HL-60/S4 (cell line): ENCODE results near the gene CELF2.

Experiments
- in situ Hi-C: fragments of 300-500 bp; cut with MboI; formaldehyde crosslinking; loops from 2 replicates; pipeline ENCODE4 v1.14.3; 2022; ENCODE audit warnings: low sequenced_read_pairs

Gene CELF2

DNA sequence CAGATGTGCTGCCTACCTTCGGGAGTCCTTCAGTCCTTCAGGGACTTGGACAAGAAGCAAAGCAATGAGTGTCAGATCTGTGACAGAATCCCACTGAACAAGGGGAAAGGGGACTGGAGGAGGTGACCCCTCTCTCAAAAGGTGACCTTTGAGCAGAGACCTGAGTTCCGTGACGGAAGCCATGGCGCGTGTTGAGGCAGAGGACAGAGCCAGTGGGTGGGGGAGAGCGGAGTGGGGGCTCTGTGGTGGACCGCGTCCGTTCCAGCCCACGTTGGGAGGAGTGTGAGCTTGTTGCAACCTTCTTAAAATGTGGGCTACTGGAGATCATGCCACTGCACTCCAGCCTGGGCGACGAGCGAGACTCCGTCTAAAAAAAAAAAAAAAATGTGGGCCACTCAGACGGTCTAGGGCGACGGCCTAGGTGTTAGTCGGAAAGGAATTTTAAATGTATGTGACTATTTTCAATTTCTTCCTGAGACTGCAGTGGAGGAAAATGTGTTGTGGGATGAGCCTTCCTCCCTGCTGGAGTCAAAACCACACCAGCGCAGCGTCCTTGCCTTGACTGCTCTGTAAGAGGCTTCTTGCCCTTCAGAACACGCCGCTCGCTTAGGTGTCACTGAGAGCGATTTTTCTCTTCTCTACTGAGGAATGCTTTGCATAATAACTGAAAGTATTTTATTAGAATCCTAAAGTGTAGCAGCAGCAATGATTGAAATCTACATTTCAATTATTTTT is 272.7 kb downstream of the CELF2 start:
- in situ Hi-C loops, result no loop called here

DNA sequence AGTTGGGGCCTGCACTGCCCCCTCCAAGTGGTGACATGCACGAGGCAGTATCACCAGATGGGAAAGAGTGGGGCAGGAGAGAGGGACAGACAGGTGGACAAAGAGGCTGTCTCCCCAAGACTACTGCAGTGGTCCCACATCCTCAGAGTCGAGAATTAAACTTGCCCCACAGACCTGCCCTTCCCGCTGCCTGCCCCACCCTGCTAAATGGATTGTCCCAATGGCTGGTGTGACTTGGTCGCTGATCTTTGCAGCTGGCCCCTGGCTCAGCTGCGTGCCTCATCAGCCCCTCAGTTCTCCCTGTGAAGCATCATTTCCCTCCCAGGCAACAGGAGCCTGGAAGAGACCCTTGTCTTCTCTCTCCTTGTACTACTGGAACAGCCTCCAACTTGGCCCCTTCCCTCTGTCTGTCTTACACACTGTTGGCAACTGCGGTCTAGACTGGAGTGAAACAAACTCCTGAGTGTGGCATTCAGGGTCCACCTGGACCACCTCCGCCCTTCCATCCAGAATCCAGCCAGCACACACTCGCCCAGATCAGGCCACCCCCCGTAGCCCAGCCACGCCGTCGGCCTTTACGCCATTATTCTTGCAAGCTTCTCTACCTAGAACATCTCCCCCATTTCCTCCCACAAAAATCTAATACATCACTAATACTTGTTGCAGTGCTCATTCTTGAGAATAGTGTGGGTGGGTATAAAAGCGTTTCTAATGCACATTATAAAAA is 275.1 kb downstream of the CELF2 start:
- in situ Hi-C loops, result no loop called here

DNA sequence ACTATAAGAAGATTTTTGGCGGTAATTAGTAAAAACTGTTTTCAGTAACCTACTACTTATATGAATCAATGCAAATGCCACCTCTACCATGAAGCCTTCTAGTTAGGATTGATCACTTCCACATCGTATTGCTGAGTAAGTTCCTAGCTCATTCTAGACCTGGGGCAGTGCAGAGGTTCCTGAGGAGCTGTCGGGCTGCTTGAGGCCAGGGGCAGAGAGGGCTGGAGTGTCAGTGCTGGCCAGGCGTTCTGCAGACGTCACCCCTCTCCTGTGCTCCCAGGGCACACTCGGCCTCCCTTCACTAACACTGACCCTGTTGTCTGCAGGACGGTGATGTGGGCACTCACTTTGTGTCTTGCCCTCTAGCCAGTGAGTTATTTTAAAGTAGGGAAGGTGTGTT is 275.7 kb downstream of the CELF2 start:
- in situ Hi-C loops, result no loop called here

DNA sequence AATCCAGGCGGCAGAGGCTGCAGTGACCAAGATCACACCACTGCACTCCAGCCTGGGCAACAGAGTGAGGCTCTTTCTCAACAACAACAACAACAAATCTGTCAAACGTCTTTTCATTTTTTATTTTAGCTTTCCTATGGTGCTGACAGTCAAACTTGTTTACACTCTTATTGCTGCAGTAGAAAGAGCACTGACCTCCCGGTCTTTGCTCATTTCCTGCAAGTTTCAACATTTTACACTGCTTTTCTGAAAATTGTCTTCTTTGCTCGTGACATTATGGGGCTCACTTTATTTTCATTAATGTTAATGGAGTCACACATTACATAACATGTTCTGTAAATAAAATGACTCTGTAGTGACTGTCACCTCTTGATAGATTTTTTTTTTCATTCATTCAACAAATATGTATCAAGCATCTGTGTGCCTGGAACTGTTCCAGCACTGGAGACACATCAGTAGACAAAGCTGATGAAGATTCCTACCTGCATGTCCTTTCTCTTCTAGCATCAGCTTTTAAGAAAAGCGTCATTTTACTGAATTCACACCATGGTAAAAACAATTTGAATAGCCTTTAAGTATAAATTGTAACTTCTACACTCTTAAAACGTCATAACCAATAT is 277.3 kb downstream of the CELF2 start:
- in situ Hi-C loops, result no loop called here

DNA sequence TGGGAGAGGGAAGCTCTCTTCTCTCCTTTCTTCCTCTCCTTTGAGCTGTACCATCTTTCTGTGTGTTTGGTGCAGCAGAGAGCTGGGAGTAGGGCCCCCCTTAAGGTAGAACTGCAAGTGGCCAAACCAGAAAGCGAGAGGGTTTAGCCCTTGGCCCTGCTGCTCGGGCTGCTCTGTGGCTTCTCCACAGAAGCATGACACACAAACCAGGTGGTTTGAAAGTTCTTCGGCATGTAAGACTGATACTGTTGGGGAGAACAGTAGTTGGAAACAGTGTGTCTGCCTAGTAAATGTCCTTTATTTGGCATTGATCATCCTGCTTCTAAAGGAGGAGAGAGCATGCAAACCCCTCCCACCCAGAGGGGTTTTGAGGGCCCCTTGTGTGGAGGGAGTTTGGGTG is 277.8 kb downstream of the CELF2 start:
- in situ Hi-C loops, result no loop called here

DNA sequence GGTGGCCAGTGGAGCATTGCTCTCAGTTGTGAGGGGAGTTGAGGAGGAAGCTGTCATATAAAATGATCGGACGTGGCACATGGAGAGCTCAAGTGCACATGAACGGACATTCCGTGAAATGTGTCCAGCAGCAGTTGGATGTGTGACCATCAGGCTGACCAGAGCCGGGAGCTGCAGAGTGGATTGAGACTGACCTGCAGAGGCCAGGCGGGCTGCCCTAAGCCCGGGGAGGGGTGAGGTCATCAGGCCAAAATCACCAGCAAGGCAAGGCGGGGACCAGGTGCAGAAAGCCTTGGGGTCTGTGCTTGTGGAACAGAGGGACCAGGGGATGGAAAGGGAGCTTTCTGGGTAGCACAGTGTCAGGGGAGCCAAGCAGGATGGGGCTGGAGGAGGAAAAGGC is 279.5 kb downstream of the CELF2 start:
- in situ Hi-C loops, result no loop called here

DNA sequence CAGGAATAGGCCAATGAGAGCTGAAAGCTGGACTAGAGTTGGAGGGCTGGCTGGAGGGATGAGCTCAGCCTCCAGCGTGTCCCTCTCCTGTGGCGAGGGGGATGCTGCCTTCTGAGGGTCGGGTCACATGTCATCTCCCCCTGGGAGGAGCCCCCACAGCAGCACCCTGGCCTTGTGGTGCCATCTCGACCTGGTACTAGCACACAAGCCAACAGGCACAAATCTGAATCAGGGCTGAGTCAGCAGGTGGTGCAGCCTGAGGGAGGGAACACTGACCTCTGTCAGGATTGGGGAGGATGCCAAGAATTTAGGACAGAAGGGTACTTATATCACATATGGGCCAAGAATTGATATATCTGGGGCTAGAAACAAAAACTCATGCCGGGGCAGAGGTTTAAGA is 280.4 kb downstream of the CELF2 start:
- in situ Hi-C loops, result no loop called here

DNA sequence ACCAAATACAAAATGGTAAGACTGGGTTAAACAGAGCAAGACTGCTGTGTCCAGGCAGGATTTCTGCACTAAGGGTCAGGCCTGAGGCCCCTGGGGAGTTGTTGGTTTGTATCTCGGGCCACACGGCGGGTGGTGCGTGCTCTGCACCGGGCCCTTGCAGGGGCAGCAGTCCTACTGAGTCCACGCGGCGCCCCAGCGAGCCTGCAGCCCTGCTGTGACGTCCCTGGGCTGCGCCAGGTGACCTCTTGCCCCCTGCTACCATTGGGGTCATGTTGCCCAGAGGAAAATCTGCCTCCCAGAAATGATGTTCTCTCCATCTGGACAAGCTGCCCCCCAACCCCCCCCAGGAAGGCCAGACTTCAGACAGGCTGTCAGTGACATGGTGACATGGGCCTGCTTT is 281.5 kb downstream of the CELF2 start:
- in situ Hi-C loops, result no loop called here

DNA sequence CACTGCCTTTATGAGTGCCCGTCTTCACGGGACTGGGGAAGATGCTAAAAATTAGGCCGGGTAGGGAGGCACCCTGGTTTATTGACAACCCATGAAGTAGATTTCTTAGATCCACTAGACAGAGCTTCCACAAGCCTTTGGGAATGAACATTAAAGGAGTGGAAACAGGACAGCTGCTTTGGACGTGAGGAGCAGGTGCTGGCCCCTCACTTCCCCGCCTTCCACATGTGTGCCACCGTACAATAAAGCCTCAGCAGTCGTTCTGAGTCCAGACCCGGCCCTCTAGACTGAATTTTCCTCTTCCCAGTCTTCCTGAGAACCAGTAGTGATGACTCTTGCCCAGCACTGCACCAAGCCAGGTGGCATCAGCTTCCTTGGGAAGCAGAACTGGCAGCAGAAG is 282.4 kb downstream of the CELF2 start:
- in situ Hi-C loops, result no loop called here

DNA sequence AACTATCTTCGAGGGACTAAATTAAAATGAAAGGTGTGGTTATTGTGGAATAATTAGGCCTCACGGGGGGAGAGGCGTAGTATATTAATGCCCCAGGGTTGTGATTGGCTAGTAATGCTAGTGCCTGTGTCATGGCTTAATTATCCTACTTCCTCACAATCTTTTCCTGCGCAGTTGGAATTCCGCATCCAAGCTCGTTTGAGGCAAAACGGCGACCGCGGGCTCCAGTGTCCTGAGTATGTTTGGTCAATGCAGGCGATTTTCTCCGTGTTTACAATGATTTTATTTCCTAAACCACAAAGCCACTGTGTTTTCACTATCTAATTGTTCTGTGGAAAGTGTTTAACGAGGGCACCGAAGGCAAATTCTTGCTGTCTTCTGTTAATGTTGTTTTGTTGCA is 282.9 kb downstream of the CELF2 start:
- in situ Hi-C loops, result no loop called here

DNA sequence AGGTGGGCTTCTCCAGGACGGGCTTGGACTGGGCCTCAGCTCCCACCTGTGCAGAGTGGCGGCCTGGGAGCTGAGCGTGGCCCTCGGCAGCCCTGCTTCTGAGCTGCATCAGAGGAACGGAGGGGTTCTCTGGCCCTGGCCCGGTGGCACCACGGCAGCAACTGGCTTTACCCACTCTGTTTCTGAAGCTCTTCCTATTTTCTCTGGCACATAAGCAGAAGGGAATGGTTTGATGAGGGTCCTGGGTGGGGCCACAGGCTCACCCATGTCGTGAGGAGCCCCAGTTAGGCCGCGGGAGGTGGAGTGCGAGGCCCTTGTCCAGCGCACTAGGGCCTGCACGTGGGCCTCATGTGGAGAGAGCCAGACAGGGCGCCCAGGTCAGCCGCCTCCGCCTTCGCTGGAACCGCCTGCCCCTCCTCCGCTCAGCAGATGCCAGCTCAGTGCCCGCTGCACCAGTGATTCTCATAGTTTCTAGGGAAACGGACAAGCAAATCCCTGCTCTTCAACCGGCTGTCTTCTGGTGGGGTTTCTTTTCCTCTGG is 284.0 kb downstream of the CELF2 start:
- in situ Hi-C loops, result no loop called here

DNA sequence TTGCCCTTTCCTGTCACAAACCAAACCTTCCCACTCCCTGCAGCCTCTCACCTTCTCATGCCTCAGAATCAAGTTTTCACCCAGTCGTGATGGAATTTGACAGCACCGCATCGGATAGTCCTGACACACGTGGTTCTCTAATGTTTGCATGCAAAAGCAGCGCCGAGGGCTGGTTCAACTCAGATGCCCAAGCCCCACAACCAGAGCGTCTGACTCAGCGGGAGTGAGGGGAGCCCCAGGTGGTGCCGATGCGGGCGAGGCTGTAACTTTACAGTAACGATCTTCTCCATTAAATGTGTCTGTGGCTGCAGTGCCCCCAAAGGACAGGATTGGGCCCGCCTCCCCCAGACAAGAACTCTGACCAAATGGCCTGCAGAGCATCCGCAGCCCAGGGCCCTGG is 284.5 kb downstream of the CELF2 start:
- in situ Hi-C loops, result no loop called here

DNA sequence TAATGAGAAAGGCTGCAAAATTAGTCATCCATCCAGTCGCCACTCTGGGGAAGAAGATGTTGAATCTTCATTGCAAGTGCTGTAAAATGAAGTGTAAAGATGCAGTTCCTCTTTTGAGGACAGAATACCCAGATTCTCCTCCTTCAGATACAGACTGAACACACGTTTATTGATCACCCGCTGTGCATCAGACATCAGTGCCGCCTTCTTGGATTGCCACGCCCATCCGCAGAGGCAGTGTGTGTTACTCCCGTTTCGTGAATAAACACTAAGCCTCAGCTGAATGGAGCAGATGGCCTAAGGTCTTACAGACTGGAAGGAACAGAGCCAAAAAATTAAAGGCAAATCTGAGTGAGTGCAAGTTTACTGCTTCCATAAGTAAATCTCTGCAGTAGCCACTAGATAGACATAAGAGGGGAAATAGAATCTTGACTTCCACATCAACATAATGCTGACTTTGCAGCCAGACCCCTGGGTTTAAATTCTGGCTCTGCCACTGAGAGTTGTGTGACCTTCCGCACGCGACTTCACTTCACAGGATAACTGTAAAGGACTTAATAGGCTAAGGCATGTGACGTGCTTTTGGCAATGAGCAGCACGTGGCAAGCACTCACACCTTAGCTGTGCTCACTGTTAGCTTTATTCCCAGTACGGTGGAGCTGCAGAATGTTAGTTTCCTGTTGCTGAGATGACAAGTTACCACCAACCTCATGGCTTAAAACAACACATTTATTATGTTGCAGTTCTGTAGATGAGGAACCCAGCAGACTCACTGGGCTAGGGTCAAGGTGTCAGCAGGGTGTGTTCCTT is 285.9 kb downstream of the CELF2 start:
- in situ Hi-C loops, result no loop called here

DNA sequence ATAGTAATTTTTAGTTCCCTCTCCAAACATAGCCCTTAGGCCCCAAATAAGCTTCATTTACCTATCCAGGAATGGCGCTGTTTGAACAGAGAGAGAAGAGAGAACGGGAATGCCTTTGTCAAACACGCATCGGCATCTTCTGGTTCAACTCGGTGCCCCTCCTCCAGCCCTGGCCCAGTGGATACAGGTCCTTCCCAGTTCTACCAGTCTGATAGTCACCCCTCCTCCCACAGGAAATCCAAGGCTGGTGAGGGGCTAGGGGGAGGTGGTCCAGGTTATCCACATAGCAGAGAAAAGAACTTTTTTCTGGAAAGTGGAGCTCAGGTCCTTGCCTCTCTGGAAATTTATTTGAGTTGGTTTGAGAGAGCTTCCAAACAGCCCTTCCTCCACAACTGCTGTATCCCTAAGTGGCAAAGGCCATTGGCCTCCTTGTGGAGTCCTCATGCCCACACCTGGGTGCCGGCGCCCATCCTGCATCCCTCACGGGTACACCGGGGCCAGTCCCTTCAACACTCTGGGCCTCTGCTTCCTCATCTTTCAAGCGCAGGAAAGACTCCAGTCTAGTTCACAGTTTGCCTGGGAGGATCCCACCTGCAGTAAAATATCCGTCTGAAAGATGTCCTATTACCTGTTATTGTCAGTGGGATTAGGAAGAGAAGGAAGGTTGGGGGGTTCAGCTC is 287.4 kb downstream of the CELF2 start:
- in situ Hi-C loops, result no loop called here

DNA sequence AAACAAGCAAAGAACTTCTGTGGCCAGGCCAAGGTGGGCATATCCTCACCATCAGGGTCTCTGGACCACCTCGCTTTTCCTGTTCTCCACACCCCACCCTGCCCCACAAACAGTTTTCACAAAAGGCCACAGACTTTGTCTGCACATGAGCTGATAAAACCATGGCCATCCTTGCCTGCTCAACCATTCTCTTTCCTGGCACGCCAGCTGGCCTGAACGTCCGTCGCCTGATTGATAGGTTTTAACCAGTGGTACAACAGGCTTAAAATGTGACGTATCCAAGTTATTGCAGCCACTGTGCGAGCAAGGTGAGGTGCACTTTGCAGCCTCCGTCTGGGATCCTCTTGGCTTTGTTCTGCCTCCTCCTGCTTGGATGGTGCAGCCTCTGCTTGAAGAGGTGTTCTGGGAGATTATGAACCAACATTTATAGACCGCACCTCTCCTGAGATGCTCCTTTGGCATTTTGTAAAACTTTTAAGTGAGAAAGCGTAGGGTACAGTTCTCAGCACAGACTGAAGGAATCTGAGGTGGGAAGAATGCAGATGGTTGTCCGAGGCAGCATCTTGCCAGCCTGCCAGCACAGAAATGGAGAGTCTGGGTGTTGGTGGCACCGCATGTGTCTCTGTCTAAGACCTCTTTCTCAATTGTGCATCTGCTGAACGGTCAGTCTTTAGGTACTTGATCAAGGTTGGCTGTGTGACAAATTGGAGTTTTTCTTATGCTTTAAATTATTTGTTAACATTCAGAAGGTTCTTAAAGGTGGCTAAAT is 288.3 kb downstream of the CELF2 start:
- in situ Hi-C loops, result no loop called here

DNA sequence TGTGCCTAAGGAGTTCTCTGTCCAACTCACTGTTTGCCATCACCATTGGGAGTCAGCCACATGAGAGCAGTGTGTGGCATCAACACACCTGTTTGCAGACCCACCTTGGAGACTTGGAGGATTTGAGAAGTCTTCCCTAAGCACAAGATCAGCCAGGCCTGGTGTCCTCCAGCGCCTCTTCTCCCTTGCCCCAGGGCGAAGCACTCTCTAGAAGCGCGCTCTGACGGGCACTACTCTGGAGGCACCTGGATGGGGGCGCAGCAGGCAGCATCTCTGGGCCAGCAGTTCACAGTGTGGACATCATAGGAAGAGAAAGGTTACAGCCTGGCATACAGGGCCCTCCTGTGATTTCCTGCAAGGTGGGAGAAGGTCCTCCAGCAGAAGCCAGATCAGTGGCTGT is 289.3 kb downstream of the CELF2 start:
- in situ Hi-C loops, result no loop called here

DNA sequence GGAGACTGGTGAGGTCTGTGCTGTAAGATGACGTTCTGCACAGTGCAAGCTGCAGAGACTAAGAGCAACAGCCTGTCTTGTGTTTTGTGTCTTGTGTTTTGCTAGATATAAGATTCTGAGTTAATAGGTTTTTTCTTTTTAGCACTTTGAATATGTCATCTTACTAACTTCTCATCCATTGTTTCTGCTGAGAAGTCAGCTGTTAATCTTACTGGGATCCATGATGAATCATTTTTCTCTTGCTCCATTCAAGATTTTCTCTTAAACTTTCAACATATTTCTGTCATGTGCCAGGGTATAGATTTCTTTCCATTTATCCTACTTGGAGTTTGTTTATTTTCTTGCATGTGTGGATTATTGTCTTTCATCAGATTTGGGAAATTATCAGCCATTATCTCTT is 290.3 kb downstream of the CELF2 start:
- in situ Hi-C loops, result no loop called here

DNA sequence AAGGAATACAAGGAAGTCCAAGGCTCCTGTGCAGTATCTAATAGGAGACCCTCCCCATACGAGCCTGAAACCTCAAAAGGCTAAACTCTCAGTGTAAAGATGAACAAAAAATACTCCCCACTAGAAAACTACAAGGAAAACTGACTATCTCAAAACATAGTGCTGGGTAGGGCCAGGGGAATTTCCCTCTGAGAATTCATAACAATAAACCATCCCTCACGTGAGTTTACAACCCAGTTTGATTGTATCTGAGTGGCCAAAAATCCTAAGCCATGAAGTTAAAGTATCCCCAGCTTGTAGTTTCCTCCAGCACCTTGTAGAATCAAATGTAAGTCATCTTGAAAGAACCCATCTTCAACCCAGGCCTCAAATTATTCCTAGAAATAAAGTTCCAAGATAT is 293.4 kb downstream of the CELF2 start:
- in situ Hi-C loops, result no loop called here

DNA sequence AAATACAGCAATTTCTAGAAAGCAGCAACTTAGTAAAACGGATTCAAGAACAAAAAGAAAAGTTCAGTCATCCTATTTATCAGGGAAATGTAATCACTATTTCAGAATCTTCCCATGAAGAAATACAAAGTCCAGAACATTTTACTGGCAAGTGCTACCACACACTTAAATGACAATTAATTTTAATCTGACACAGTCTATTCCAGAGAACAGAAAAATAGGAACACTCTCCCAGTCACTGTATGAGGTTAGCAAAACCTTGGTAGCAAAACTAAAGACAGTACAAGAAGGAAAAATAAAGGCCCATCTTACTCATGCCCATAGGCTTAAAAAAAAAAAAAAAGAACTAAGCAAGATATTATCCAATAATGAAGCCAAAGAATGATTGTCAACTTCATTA is 295.8 kb downstream of the CELF2 start:
- in situ Hi-C loops, result no loop called here
